SK-N-SH (cell line): Measurements from ENCODE around the gene CHMP4A.

Experiments used
- EP300 ChIP-seq, 2 experiments: IDR thresholded peaks; 2 replicates each; pipeline versions ENCODE4 v1.4.0 to v1.6.1; 2012; ENCODE audit warnings: borderline replicate concordance in 1 of 2, low read depth in 1 of 2, low read length in 1 of 2
- TF ChIP-seq, protein P1 (sequence below): fragments of 200-600 bp; sonication (generic); IDR thresholded peaks from 2 replicates; pipeline ENCODE4 v1.6.1; 2017; ENCODE audit warnings: antibody characterized with exemption, mild to moderate bottlenecking, moderate library complexity

DNA sequence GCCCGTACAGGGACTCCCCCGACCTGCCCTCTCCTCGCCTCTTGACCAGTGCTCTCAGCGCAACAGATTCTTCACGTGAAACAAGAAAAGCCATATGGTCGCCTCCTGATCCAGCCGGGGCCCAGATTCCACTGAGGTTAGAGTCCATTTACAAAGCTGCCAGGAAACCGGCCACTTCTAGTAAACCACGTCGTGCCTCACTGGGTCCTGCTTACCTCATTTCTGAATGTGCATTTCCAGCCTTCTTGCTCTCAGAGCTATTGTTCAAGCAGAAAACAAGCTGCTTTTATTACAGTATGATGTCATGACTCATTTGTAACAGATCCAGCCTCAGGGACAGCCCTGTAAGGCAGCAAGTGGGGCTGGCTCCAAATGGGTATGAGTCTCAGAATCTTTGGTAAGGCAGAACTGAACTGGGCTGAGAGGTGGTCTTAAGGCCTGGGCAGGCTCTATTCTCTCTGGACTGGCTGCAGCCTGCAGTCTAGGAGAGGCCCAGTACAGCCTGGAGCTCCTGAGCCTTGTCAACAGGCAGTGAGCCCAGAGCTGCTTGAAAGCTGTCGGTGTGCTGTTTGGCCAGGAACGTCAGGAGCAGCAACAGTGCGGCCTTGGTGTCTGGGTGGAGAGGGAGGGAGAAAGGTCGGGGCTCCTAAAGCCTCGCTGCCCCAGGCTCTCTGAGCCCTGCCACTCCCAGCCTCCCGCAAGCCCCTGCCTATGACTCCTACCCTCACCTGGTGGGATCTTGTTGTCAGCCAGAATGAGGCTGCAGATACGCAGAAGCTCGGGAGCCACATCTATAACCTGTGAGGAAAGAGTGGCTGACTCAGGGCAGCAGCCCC is 33.1 kb downstream of the CHMP4A start:
- TF ChIP-seq EP300 (IDR thresholded peaks at IDR 0.05; ENCODE audit: borderline replicate concordance in 1 of 2, low read depth in 1 of 2, low read length in 1 of 2): no peak
- TF ChIP-seq, protein P1, sequence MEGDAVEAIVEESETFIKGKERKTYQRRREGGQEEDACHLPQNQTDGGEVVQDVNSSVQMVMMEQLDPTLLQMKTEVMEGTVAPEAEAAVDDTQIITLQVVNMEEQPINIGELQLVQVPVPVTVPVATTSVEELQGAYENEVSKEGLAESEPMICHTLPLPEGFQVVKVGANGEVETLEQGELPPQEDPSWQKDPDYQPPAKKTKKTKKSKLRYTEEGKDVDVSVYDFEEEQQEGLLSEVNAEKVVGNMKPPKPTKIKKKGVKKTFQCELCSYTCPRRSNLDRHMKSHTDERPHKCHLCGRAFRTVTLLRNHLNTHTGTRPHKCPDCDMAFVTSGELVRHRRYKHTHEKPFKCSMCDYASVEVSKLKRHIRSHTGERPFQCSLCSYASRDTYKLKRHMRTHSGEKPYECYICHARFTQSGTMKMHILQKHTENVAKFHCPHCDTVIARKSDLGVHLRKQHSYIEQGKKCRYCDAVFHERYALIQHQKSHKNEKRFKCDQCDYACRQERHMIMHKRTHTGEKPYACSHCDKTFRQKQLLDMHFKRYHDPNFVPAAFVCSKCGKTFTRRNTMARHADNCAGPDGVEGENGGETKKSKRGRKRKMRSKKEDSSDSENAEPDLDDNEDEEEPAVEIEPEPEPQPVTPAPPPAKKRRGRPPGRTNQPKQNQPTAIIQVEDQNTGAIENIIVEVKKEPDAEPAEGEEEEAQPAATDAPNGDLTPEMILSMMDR: no peak
